ENCODE measurements around the gene SASH1.
"Not testable (repeated sequence)": the region's sequence is repeated elsewhere in the genome, so short reads cannot be mapped to it uniquely, and the experiment has no call there.

Gene SASH1

GRCh38 chr6:148370176-148370575 is 27.5 kb downstream of the SASH1 start:
- no peak for DNase-seq

GRCh38 chr6:148374040-148374774 is 31.6 kb downstream of the SASH1 start:
- DNase-seq = no peak

- no peak for DNase-seq
These were observed 32.8 kb downstream of the SASH1 start for GRCh38 chr6:148375401-148375800.

- no peak for DNase-seq
These were observed 36.8 kb downstream of the SASH1 start for GRCh38 chr6:148379481-148379880.

GRCh38 chr6:148379966-148380713 is 37.5 kb downstream of the SASH1 start:
- DNase-seq = no peak

- not testable (repeated sequence) for DNase-seq
These were observed 39.4 kb downstream of the SASH1 start for GRCh38 chr6:148382051-148382450.

- no peak for DNase-seq
These were observed 40.2 kb downstream of the SASH1 start for GRCh38 chr6:148382861-148383260.

- DNase-seq = no peak
These were observed 41.2 kb downstream of the SASH1 start for GRCh38 chr6:148383658-148384368.

- no peak for DNase-seq
These were observed 42.7 kb downstream of the SASH1 start for GRCh38 chr6:148385379-148385778.

- no peak for DNase-seq
These were observed 45.9 kb downstream of the SASH1 start for GRCh38 chr6:148388521-148388920.

GRCh38 chr6:148389086-148389485 is 46.4 kb downstream of the SASH1 start:
- no peak for DNase-seq

- no peak for DNase-seq
These were observed 47.3 kb downstream of the SASH1 start for GRCh38 chr6:148389917-148390316.

GRCh38 chr6:148392127-148392526 is 49.5 kb downstream of the SASH1 start:
- not testable (repeated sequence) for DNase-seq

GRCh38 chr6:148392671-148393070 is 50.0 kb downstream of the SASH1 start:
- no peak for DNase-seq

GRCh38 chr6:148395583-148396101 is 53.0 kb downstream of the SASH1 start:
- no peak for DNase-seq

GRCh38 chr6:148396411-148396810 is 53.8 kb downstream of the SASH1 start:
- DNase-seq = no peak

GRCh38 chr6:148396926-148397325 is 54.3 kb downstream of the SASH1 start:
- no peak for DNase-seq

GRCh38 chr6:148398244-148398643 is 55.6 kb downstream of the SASH1 start:
- DNase-seq = no peak

GRCh38 chr6:148398678-148399077 is 56.0 kb downstream of the SASH1 start:
- no peak for DNase-seq

GRCh38 chr6:148401571-148401970 is 58.9 kb downstream of the SASH1 start:
- DNase-seq = no peak

- DNase-seq = no peak
These were observed 61.9 kb downstream of the SASH1 start for GRCh38 chr6:148404456-148405054.

GRCh38 chr6:148405894-148406293 is 63.3 kb downstream of the SASH1 start:
- no peak for DNase-seq
